Measurements from ENCODE around the gene MYOD1. TPM values are rescaled to one million over a fixed set of nuclear protein-coding genes. Genes with fewer than 3 reads are reported as not detected.

MYOD1 gene
- total RNA-seq, 1 donor from 2014 or later: 2.3 TPM

DNA sequence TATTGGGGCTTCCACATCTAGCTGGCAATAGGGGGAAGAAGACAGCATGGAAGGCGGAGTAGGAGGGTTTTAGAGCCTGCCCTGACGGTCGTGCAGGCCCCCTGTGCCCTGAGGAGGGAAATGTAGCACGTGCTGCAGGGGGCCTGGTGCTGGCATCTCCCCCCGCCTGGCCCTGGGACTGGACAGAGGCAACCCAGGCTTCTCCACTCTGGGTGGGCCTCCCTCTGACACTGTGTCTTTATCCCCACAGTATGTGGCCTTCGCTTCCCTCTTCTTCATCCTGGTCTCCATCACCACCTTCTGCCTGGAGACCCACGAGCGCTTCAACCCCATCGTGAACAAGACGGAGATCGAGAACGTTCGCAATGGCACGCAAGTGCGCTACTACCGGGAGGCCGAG, 52.0 kb downstream of the MYOD1 start:
- no peak for DNase-seq

Other genes starting within 250 kb of the MYOD1 start
- 2.5 TPM for gene ABCC8, start 242.7 kb upstream of the MYOD1 start, total RNA-seq
- 0.10 TPM for gene USH1C, start 175.2 kb upstream of the MYOD1 start, total RNA-seq
- gene OTOG, start 172.3 kb upstream of the MYOD1 start, total RNA-seq: under 0.01 TPM
- 0.30 TPM for gene KCNC1, start 15.2 kb downstream of the MYOD1 start, total RNA-seq